ENCODE measurements around the gene XRCC1.
A peak's percentile ranks its signal among the peaks of the same experiment; 100 is the strongest.
"Not testable (repeated sequence)": the region's sequence is repeated elsewhere in the genome, so short reads cannot be mapped to it uniquely, and the experiment has no call there.

The XRCC1 gene

DNA sequence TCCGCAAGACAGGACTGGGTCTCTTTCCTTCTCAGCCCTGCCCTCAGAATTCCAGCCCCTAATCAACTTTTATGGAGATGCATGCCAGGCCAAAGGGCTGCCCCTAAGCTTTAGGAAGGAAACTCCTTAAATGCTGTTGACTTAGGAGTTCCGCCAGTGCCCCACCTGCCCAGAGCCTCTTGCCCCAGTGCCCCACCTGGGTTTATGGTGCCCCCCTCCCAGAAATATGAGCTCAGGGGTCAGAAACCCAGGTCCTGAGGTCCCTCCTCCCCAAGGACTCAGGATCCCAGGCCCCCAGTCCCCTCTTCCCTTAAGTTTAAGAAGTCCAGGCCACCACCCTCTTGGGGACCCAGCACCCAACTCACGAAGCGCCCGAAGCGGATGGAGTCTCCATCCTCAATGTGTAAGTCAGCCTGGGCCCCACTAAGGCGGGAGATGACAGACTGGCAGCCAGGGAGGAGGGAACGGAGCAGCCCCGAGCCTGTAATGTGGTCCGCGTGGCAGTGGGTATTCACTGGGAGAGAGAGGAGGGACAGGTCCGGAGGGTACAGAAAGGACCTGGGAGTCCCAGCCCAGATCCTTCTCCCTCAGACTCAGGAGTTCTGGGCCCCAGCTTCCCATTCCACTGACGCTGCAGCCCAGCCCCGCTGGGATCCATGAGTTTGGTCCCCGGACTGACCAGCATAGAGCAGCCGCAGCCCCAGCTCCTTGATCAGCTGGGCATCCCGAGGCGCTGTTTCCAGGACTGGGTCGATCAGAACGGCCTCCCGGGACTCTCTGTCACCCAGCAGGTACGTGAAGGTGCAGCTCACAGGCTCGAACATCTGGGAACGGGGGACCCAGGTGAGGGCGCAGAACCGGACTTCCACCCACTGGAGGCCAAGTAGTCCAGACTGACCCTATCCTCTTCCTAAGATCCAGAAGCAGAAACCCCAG is 49.2 kb downstream of the XRCC1 start:
- no peak for DNase-seq (ENCODE audit: extremely low read depth in 1 of 2, low read depth in 1 of 2)

DNA sequence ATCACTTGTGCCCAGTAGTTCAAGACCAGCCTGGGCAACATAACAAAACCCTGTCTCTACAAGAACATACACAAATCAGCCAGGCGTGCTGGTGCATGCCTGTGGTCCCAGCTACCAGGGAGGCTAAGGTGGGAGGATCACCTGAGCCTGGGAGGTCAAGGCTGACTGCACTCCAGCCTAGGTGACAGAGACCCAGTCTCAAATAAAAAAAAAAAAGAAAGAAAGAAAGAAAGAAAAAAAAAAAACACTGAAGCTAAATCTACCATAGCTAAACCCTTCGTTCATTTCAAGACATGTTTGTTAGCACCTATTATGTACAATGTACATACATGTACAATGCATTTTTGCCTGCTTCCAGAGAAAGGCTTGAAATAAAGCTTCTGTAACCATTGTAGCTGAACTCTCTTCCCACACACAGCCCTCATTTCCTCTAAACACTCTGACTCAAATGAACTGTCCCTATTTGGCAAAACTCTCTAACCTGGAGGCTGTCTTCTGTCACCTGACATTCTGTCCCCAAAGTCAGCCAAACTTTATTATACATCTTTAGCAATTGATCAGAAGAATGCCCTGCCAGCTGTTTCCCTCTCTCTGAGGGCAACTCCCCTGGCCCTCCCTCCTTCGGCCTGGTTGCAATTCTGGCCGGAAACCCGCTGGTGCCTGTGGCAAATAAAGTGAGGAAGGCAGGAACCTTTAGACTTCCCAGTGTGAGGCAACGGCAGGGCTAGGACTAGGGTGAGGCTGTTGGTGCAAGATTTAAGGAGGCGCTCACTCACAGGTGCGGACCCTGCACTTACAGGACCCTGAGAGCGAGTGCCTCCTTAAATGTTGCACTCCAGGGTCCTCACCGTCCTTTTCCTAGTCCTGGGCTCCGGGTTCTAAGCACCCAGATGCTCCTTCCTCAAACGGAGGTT is 50.1 kb downstream of the XRCC1 start:
- DNase-seq (ENCODE audit: extremely low read depth in 1 of 2, low read depth in 1 of 2): no peak

DNA sequence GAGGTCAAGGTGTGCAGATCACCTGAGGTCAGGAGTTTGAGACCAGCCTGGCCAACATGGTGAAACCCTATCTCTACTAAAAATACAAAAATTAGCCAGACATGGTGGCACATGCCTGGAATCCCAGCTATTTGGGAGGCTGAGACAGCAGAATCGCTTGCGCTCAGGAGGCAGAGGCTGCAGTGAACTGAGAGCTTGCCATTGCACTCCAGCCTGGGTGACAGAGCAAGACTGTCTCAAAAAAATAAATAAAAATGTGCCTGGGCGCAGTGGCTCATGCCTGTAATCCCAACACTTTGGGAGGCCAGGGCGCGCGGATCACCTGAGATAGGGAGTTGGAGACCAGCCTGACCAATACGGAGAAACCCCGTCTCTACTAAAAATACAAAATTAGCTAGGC is 51.6 kb downstream of the XRCC1 start:
- DNase-seq (ENCODE audit: extremely low read depth in 1 of 2, low read depth in 1 of 2): not testable (repeated sequence)

DNA sequence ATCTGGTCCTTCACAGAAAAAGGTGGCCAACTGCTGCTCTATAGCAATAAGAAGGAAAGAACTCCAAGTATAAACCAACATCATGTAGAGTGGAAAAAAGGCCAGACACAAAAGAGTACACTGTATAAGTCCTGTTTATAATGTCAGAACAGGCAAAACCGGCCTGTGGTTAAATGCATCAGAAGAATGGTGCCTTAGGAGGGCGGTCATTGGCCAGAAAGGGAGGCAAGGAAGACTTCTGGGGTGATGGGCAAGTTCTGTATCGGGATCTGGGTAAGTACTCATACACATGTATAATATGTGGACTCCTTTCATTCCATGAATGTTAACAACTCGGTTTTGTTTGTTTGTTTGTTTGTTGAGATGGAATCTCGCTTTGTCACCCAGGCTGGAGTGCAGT is 52.4 kb downstream of the XRCC1 start:
- DNase-seq (ENCODE audit: extremely low read depth in 1 of 2, low read depth in 1 of 2): no peak

DNA sequence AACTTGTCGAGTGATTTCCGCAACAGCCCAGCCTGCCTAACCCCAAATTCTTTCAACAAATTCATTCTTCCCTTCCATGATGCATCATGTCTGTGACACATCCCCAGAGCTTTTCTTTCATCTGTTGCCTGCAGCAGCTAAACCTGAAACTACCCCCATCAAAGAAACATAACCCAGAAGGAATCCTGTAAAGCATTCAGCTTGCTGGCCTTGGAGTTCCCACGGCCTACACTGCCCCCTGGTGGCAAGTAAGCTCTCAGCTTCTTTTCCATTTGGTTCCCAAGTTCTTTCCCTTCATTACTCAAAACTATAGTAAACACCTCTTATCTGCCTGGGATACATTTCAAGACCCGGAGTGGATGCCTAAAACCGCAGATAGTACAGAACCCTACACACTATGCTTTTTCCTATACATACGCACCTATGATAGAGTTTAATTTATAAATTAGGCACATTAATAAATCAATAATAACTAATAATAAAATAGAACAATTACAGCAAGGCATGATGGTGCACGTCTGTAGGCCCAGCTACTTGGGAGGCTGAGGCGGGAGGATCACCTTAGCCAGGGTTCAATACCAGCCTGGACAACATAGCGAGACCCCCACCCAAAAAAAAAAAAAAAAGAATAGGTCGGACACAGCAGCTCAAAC is 55.8 kb downstream of the XRCC1 start:
- DNase-seq (ENCODE audit: extremely low read depth in 1 of 2, low read depth in 1 of 2): peak; percentile 37 to 75

DNA sequence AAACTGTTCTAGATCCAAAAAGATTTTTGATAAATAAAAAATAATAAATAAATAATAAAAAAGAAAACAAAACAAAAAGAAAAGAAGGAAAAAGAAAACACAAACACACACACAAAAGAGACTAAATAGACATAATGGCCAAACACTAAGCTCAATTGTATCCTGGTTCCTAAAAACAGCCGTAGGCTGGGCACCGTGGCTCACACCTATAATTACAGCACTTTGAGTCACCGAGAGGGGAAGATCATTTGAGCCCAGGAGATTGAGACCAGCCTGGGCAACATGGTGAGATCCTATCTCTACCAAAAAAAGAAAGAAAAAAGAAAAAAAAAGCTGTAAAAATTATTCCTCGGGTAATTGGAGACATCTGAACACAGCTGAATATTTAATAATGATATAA is 57.3 kb downstream of the XRCC1 start:
- DNase-seq (ENCODE audit: extremely low read depth in 1 of 2, low read depth in 1 of 2): no peak

DNA sequence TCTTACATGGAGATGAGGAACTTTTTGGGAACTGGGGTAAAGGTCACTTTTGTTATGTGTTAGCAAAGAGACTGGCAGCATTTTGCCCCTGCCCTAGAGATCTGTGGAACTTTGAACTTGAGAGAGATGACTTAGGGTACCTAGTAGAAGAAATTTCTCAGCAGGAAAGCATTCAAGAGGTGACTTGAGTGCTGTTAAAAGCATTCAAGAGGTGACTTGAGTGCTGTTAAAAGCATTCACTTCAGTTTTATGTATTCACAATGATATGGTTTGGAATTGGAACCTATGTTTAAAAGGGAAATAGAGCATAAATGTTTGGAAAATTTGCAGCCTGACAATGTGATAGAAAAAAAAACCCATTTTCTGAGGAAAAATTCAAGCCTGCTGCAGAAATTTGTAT is 62.9 kb downstream of the XRCC1 start:
- not testable (repeated sequence) for DNase-seq (ENCODE audit: extremely low read depth in 1 of 2, low read depth in 1 of 2)

DNA sequence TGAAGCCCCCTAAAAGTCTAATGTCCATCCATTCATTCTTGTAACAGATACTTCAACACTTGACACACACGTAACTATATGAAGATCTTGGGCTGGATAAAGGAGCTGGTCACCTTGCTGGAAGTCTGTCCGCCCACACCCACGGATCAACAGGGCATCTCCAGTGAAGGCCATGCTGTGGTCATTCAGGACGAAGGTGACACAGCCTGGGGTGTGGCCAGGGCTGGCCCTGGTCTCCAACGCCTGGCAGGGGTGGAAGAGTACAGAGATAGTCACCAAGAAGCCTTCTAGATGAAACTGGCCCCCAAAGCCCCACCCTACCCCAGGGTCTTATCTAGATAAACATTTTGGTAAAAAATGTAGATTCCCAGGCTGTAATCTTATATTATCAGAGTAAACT is 64.0 kb downstream of the XRCC1 start:
- no peak for DNase-seq (ENCODE audit: extremely low read depth in 1 of 2, low read depth in 1 of 2)

DNA sequence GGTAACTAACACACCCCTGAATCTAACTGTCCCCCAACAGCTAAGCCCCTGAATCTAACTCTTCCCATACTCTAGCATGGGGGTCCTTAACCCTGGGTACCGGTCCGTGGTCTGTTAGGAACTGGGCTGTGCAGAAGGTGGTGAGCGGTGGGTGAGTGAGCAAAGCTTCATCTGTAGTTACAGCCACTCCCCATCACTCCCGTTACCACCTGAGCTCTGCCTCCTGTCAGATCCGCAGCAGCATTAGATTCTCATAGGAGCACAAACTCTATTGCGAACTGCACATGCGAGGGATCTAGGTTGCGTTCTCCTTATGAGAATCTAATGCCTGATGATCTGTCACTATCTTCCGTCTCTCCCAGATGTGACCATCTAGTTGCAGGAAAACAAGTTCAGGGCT is 64.6 kb downstream of the XRCC1 start:
- DNase-seq (ENCODE audit: extremely low read depth in 1 of 2, low read depth in 1 of 2): no peak

DNA sequence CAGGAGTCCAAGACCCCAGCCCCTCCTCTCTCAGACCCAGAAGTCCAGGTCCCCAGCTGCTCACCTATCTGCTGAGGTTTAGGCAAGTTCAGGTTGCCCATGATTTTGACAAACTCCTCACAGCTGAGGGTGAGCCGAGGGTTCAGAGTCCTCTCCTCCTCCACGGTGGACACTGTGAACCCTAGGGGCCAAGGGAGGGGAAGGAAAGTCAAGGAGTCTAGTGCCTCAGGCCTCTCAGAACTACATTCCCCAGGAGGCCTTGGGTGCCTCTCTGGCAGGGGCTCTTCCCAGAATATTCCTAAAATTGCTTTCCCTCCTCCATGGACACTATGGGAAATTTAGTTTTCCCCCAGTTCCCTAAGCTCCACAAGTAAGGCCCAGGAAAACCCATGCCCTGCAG is 67.4 kb downstream of the XRCC1 start:
- no peak for DNase-seq (ENCODE audit: extremely low read depth in 1 of 2, low read depth in 1 of 2)

DNA sequence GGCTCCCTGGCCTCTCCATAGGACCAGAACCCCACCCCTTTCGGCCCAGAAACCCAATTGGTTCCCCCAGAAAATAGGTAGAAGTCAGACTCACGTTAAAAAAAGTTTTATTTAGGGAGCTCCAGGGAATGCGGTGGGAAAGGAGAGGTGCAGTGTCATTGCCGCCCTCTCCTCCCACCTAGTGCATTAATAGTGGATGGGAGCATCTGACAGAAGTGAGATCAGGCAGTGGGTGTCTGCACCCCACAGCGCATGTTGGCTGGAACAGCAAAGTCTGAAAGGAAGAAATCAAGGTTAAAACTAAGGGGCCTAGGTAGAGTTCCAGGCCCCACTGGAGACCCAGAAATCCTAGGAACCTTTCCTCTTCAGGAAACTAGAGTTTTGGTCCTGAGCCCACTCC is 68.7 kb downstream of the XRCC1 start:
- DNase-seq (ENCODE audit: extremely low read depth in 1 of 2, low read depth in 1 of 2): no peak

DNA sequence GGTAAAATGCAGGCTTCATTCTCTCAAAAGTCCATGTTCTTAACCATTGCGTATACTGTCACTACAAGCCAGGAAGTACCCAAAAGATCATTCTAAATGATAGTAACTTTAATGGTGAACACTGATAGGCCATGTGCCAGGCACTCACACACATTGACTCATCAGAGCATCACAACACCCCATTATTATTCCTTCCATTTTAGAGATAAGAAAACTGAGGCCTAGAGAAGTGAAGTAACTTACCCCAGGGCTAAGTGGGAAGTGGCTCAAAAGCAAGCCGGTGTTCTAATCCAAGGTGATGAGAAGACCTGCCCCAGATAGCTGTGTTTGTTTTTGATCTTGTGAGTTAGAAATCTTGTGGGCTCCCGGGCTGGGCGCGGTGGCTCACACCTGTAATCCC is 69.4 kb downstream of the XRCC1 start:
- DNase-seq (ENCODE audit: extremely low read depth in 1 of 2, low read depth in 1 of 2): no peak

DNA sequence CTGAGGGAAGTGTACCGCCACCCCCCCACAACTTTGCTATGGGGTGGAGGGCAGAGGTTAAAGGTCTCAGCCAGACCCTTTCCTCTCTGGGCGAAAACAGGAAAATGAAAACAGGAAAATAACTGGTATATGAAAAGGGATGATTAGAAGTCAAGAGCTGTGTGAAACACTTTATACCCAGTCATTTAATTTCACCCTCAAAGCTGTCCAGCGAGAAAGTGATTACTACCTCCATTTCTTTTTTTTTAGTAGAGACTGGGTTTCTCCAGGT is 70.2 kb downstream of the XRCC1 start:
- no peak for DNase-seq (ENCODE audit: extremely low read depth in 1 of 2, low read depth in 1 of 2)

DNA sequence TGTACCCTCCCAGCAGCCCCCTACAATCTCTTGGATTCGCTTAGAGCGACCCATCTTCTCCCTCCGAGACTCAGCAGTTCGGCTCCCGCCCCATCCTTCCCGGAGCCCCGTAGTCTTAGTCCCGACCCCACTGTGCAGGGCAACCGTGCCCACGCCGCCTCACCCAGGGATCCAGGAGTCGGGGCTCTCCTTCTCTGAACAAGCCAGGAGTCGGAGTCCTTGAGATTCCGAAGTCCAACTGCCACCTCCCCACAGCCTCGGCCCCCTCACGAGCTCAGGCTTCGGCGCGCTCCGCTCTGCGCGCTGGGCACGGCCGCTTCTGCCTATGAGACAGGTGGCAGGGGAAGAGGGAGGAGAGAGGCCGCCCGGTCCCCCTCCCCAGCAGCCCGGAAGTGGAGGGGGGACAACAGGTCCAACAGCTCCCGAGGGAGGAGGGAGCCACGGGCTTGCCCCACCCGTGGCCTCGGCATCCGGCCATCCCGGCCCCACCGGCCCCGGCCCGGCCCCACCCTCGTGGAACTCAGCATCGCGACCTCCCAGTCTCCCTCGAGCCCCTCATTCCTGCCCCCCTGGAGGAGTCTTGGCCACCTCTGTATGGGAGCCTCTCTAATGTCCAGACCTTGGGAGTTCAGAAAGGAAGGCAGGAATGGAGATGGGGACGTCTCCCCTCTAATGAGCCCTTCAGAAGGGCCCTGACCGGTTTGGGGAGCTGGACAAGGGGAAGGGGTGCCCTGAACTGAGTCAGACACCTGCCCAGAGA is 70.7 kb downstream of the XRCC1 start, which contains the start of gene PHLDB3:
PHLDB3 (minus strand) TSS at position 321 of the 760 bp plus-strand sequence. CDS start 628 bp downstream, outside the sequence.
- no peak for DNase-seq (ENCODE audit: extremely low read depth in 1 of 2, low read depth in 1 of 2)

DNA sequence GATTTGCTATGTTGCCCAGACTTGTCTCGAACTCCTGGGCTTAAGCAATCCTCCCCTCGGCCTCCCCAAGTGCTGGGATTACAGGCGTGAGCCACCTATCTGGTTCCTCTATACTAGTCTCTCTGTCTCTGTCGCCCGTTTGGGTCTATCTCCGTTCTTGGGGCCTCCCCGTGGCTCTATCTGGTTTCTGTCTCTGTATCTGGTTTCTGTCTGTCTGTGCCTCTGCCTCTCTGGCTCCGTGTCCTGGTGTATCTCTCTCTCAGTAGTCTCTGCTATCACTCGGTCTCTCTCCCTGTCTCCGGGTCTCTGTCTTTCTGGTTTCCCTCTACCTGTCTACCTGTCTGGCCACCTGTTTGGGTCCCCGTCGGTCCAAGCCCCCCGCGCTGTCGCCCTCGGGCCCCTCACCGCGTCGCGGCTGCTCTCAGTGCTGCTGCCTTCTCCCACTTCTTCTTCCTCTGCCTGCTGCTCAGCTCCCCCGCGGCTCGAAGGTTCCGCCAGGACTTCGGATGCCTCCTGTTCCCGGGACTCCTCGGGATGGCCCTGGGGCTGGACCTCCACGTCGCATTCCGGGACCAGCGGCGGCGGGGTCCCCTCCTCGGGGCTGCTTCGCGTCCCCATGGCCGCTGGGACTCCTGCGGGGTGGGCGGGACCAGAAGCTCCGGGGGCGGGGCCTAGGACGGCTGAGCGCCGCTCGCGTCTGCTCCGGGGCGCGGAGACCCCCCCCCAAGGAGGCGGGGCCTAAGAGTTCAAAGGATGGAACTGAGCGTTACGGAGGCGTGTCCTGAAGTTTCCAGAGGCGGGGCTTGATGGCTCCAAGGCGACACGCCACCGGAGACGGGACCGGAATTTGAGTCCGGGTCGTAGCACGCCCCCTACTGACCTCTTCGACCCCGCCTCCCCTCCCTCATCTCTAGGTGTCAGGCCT is 71.6 kb downstream of the XRCC1 start:
- DNase-seq (ENCODE audit: extremely low read depth in 1 of 2, low read depth in 1 of 2): peak; percentile 94 to 98

DNA sequence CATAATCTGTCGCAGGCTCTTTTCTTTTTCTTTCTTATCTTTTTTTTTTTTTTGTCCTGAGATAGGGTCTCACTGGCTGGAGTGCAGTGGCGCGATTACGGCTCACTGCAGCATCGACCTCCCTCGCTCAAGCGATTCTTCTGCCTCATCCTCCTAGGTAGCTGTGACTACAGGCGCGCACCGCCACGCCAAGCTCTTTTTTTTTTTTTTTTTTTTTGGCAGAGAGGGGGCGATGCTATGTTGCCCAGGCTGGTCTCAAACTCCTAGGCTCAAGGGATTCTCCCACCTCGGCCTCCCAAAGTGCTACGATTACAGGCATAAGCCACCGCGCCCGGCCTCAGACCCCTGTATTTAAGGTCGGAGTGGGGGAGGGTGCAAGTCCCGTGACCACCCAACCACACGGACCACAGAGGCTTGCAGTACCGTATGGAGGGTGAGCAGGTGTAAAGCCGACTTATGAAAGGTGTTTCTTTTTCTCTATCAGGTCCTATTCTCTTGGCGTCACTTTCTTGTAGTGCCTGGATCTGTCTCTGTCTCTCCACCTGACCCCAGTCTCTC is 72.8 kb downstream of the XRCC1 start:
- no peak for DNase-seq (ENCODE audit: extremely low read depth in 1 of 2, low read depth in 1 of 2)

DNA sequence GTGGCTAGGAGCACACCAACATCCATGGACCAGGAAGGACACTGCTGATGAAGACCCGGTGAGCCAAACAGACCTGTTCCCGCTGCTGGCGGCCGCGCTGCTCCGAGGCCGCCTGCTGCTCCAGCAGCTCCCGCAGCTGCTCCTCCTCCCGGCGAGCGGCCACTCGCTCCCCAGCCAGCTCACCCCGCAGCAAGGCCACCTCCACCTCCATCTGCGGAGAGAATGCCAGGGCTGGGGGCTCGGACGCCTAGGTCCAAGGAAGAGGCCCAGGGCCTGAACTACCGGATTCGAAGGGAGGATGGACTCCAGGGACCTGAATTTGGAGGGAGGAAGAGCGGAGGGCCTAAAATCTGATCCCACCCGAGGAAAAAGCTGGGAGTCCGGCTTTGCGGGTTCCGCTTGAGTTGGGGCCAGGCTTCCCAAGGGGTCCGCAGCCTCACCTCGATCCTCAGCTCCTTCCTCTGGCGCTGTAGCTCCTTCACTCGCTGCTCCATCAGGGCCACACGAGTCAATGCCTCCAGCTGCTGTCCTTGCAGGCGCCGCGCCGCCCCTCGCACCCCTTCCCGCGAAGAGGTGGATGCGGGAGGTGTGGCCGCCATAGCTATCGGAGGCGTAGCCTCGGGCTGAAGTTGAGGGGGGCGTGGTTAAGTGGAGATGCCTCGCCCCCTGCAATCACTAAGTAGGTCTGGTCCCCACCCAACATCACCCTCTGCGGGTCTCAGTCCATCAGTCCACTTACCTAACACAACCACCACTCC is 73.5 kb downstream of the XRCC1 start:
- DNase-seq (ENCODE audit: extremely low read depth in 1 of 2, low read depth in 1 of 2): no peak

DNA sequence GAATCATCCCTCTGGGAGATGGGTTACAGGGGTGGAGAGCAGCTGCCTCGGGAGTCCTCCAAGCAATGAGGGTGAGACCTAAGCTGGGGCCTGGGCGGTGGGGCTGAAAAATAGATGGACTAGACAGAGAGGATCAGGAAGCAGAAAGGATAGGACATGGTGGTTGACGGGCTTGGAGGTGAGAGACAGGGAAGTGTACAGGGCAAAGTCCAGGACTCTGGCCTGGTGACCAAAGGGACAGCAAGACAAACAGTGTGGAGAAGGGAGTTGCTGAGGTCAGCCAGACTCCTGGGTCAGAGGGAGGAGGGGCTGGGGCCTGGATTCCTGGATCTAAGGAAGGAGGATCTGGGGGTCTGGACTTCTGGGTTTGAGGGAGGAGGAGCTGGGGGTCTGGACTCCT is 76.3 kb downstream of the XRCC1 start:
- no peak for DNase-seq (ENCODE audit: extremely low read depth in 1 of 2, low read depth in 1 of 2)

Measured in stimulated activated CD8-positive, alpha-beta memory T cell treated with anti-CD3 and anti-CD28 coated beads, Interleukin-7, amount 100 ng/mL, for 48 hours (primary cell).